Stomach (tissue), 4 donors: ENCODE data around the gene GPATCH3.

ENCODE experiments used
- EP300 ChIP-seq: sonication (generic); formaldehyde crosslinking; IDR thresholded peaks from one replicate; pipeline ENCODE4 v1.6.1; 2017; ENCODE audit warnings: antibody characterized with exemption
- POLR2A ChIP-seq, 4 donors: fragments of 450-650 bp; IDR thresholded peaks; one replicate each; pipeline ENCODE4 v1.6.1; 2016; ENCODE audit warnings: antibody characterized with exemption in 4 of 4, control low read depth in 2 of 4, mild to moderate bottlenecking in 1 of 4, moderate library complexity in 1 of 4
- TF ChIP-seq, protein P1 (sequence below), 7 experiments: fragments of 450-650 bp in 4 of 7; fragments of 200-600 bp in 3 of 7; sonication (generic) in 3 of 7; IDR thresholded peaks; one replicate each; pipeline ENCODE4 v1.5.1; 2016 to 2019; ENCODE audit warnings: antibody characterized with exemption in 7 of 7, control low read depth in 2 of 7, mild to moderate bottlenecking in 1 of 7

DNA sequence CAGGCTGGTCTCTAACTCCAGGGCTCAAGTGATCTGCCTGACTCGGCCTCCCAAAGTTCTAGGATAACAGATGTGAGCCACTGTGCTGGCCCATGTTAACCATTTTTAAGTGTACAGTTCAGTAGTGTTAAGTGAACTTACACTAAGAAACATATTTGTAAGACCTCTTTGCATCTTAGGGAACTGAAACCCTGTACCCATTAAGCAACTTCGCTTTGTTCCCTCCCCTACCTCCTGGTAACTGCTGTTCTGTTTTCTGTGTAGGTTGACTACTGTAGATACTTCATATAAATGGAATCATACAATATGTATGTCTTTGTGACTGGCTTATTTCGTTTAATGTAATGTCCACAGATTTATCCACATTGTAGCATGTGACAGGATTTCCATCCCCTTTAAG, 32.3 kb upstream of the GPATCH3 start:
- TF ChIP-seq, protein P1, sequence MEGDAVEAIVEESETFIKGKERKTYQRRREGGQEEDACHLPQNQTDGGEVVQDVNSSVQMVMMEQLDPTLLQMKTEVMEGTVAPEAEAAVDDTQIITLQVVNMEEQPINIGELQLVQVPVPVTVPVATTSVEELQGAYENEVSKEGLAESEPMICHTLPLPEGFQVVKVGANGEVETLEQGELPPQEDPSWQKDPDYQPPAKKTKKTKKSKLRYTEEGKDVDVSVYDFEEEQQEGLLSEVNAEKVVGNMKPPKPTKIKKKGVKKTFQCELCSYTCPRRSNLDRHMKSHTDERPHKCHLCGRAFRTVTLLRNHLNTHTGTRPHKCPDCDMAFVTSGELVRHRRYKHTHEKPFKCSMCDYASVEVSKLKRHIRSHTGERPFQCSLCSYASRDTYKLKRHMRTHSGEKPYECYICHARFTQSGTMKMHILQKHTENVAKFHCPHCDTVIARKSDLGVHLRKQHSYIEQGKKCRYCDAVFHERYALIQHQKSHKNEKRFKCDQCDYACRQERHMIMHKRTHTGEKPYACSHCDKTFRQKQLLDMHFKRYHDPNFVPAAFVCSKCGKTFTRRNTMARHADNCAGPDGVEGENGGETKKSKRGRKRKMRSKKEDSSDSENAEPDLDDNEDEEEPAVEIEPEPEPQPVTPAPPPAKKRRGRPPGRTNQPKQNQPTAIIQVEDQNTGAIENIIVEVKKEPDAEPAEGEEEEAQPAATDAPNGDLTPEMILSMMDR (IDR thresholded peaks at IDR 0.05), result no peak
- TF ChIP-seq POLR2A (IDR thresholded peaks at IDR 0.05) (no peak), EP300 (no peak)
